ENCODE results near the gene ELFN2.

Gene ELFN2, protein sequence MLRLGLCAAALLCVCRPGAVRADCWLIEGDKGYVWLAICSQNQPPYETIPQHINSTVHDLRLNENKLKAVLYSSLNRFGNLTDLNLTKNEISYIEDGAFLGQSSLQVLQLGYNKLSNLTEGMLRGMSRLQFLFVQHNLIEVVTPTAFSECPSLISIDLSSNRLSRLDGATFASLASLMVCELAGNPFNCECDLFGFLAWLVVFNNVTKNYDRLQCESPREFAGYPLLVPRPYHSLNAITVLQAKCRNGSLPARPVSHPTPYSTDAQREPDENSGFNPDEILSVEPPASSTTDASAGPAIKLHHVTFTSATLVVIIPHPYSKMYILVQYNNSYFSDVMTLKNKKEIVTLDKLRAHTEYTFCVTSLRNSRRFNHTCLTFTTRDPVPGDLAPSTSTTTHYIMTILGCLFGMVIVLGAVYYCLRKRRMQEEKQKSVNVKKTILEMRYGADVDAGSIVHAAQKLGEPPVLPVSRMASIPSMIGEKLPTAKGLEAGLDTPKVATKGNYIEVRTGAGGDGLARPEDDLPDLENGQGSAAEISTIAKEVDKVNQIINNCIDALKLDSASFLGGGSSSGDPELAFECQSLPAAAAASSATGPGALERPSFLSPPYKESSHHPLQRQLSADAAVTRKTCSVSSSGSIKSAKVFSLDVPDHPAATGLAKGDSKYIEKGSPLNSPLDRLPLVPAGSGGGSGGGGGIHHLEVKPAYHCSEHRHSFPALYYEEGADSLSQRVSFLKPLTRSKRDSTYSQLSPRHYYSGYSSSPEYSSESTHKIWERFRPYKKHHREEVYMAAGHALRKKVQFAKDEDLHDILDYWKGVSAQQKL

DNA sequence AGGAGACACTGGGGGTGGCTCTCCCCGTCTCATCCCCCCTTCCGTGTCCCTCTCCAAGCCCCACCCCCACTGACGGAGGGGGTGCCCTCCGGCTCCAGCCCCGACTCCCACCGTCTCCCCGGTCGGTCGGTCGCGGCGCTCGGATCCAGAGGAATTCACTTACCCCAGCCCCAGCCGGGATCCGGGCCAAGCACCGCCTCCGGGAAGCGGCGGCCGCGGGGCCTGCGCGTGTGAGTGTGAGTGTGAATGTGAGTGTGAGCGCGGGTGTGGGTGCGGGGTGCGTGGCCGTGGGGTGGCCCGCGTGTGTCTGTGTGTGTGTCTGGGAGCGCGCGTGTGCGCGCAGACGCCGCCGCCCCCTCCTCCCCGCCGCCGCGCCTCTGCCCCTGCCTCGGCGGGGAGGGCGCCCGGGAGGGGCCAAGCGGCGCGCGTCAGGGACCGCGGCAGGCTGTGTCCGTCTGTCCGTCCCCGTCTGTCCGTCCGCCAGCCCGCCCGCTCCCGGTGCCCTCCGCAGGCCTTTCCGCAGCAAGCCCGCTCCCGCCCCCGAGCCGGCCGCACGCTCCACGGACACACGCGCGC is at the start of gene ELFN2:
Gene ELFN2, minus strand, starts transcription at position 345 of the 576 bp plus-strand sequence. CDS start 51,945 bp downstream, outside the sequence.
- Histone ChIP-seq H3K4me2 (peak within 1 kb of the TSS; percentile 85 to 99 (median 92)), H3K9ac (peak within 1 kb of the TSS in 10 of 11 experiments; percentile 7 to 65 (median 54); a peak in 16 of 22 replicates), H4K20me1 (peaks cover 0 to 63% (median 29%) of the 10 kb centered on the region in 11 experiments; a peak in 13 of 22 replicates), H3K36me3 (no peaks in the 10 kb centered on the region), H3K27me3 (peaks cover 69 to 83% (median 74%) of the 10 kb centered on the region in 11 experiments), H3K4me3 (peak within 1 kb of the TSS; percentile 49 to 71 (median 59)), H3K27ac (no peak within 1 kb of the TSS), H3K4me1 (peaks cover 11 to 53% (median 44%) of the 10 kb centered on the region in 10 experiments; a peak in 19 of 20 replicates), H3K9me3 (replicated peaks in 1 of 11) (peaks cover 0 to 2% (median under 1%) of the 10 kb centered on the region in 11 experiments; a peak in 10 of 22 replicates)
- TF ChIP-seq Cebpa-rat (IDR thresholded peaks at IDR 0.05): no peak

DNA sequence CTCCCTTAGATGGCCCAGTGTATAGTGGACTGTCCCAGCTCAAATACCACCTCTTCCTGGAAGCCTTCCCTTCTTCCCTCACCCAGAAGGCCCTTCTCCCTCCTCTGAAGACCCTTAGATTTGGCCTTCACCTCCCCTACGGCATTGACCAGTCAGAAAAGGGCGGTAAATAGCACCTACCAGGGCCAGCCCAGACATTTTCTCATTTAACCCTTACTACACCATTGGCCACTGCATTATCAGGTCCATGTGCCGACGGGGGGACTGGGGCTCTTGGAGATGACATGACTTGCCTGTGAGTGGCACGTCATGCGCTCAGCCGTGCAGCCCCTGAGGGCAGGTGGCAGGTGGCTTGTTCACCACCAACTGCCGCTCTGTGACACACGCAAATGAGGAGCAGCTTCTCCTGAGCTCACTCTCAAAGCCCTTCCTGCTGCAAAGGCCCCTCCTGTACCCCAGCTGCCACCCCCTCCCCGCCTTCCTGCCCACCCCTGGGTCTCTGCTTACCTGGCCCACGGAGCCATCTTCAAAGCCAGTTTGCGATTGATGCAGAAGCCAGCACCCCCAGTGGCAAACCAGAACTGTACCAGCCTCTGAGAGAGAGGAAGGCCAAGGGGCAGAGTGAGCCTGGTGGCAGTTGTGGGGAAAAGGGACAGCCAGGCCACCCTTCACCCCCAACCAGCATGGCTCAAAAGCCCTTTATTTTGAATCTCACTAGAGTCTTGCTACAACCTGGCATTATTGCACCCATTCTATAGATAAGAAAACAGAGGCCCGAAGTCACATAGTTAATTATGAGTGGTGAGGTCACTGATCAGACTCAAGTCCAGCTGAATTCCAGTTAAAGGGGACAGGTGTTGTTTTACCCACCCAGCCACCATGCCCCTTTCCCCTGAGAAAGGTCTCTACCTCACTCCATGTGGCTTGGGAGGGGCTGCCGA is 49.4 kb upstream of the ELFN2 start:
- H3K36me3 ChIP-seq: peaks cover 79 to 100% (median 90%) of the 10 kb centered on the region in 11 experiments
- H3K4me1 ChIP-seq: peaks cover 18 to 70% (median 53%) of the 10 kb centered on the region in 10 experiments
- no peaks in the 10 kb centered on the region for H3K27me3 ChIP-seq
- TF ChIP-seq Cebpa-rat (IDR thresholded peaks at IDR 0.05): no peak
- peaks cover 55 to 100% (median 89%) of the 10 kb centered on the region in 11 experiments; a peak in 19 of 22 replicates for H4K20me1 ChIP-seq
- H3K4me3 ChIP-seq: no peak overlapping the region
- H3K27ac ChIP-seq: no peak overlapping the region
- peak overlapping the region in 2 of 11 experiments; percentile 21 to 39; a peak in 1 of 22 replicates for H3K9ac ChIP-seq
- peak overlapping the region in 4 of 11 experiments; percentile 12 to 40 (median 19); a peak in 7 of 22 replicates for H3K4me2 ChIP-seq
- H3K9me3 ChIP-seq (replicated peaks in 1 of 11): no peaks in the 10 kb centered on the region

DNA sequence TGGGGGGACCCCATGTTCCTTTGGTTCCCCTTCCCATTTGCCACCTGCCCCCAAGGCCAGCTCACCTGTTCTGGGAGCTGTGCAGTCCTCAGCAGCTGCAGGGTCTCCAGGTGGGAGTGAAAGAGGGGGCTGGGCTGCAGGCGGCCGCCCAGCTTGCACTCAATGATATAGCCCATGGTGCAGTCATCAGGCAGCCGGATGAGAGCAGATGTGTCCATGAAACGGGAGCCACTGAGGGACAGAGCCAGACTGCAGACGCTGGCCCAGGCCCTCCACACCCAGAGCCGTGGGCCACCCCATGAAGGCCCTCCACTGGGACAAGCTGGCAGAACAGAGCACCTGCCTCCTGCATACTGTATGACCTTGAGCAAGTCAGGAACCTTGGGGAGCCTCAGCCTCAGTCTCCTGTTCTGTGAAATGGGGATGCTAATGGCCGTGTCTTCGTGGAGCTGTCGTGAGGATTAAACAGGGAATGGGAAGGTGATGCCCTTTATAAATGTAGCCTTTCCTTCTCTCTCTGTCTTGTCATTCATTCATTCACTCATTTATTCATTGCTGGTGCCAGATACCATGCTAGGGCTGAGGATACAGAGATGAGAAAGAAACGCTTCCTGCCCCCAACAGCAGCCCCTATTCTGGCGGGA is 47.3 kb upstream of the ELFN2 start:
- Histone ChIP-seq H3K36me3 (peaks cover 76 to 99% (median 88%) of the 10 kb centered on the region in 11 experiments), H3K9me3 (replicated peaks in 1 of 11) (no peaks in the 10 kb centered on the region), H4K20me1 (peaks cover 38 to 99% (median 87%) of the 10 kb centered on the region in 11 experiments; a peak in 20 of 22 replicates), H3K27ac (peak overlapping the region in 3 of 11 experiments; percentile 10 to 44 (median 16); a peak in 5 of 22 replicates), H3K27me3 (no peaks in the 10 kb centered on the region), H3K4me3 (no peak overlapping the region), H3K9ac (peak overlapping the region in 1 of 11 experiments; percentile 13; a peak in 2 of 22 replicates), H3K4me2 (no peak overlapping the region), H3K4me1 (peaks cover 0 to 51% (median 34%) of the 10 kb centered on the region in 10 experiments; a peak in 13 of 20 replicates)
- no peak for TF ChIP-seq Cebpa-rat (IDR thresholded peaks at IDR 0.05)

DNA sequence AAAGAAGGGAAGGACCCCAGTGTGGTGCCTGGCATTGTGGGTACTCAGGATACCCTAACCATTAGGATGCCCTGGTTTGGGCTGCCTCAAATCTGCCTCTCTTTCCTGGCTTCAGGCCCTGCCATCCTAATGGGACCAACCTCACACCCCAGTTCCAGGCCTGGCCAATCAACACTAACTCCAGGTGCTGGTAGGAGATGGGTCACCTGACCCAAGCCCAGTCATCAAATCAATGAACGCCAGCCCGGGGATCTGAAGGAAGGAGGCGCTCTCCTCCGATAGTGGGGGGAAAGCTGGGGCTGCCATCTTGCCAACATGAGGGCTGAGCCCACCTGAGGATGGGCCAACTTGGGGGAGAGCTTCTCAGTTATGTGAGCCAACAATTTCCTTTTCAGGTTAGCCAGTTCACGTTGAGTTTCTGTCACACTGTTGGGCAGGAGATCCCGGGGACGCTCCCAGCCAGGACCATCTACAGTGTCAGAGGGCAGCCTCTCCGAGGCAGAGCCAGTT is 46.2 kb upstream of the ELFN2 start:
- H3K4me2 ChIP-seq: no peak overlapping the region
- TF ChIP-seq Cebpa-rat (IDR thresholded peaks at IDR 0.05): no peak
- H3K27me3 ChIP-seq: no peaks in the 10 kb centered on the region
- H3K4me1 ChIP-seq: peaks cover 0 to 40% (median 30%) of the 10 kb centered on the region in 10 experiments; a peak in 13 of 20 replicates
- H3K4me3 ChIP-seq: no peak overlapping the region
- no peaks in the 10 kb centered on the region for H3K9me3 ChIP-seq (replicated peaks in 1 of 11)
- no peak overlapping the region for H3K27ac ChIP-seq
- H4K20me1 ChIP-seq: peaks cover 42 to 100% (median 86%) of the 10 kb centered on the region in 11 experiments; a peak in 19 of 22 replicates
- peaks cover 73 to 99% (median 87%) of the 10 kb centered on the region in 11 experiments for H3K36me3 ChIP-seq
- no peak overlapping the region for H3K9ac ChIP-seq

DNA sequence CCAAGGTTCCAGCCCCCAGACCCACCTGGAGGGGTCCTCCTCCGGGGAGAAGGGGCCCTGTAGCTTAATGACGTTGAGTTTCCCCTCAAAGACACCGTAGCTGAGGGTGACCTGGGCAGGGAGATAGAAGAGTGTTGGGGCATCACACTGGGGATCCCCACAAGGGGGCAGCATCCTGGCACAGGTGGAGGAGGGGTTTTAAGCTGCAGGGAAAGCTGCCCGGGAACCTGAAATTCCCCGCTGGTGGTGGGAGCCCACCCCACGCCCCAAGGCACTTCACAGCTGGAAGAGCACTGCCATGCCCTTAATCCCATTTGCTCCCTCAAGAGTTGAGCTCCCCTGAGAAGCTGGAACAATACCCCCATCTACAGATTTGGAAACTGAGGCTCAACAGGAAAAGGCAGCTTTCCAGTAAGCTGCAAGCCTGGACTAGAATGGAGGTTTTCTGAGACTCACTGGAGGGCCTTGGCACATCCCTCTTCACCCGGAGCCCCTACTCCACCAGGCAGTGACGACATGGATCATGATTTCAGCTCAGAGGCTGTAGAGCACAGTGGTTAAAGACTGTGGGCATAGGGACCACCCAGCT is 45.2 kb upstream of the ELFN2 start:
- H3K27ac ChIP-seq: peak overlapping the region in 1 of 11 experiments; percentile 16; a peak in 1 of 22 replicates
- H3K4me3 ChIP-seq: no peak overlapping the region
- H3K9me3 ChIP-seq (replicated peaks in 1 of 11): no peaks in the 10 kb centered on the region
- H3K4me1 ChIP-seq: peaks cover 0 to 33% (median 29%) of the 10 kb centered on the region in 10 experiments; a peak in 13 of 20 replicates
- no peak for TF ChIP-seq Cebpa-rat (IDR thresholded peaks at IDR 0.05)
- peak overlapping the region in 5 of 11 experiments; percentile 24 to 42 (median 33); a peak in 9 of 22 replicates for H3K4me2 ChIP-seq
- no peaks in the 10 kb centered on the region for H3K27me3 ChIP-seq
- peak overlapping the region in 2 of 11 experiments; percentile 15 to 18; a peak in 1 of 22 replicates for H3K9ac ChIP-seq
- peaks cover 70 to 99% (median 86%) of the 10 kb centered on the region in 11 experiments for H3K36me3 ChIP-seq
- H4K20me1 ChIP-seq: peaks cover 45 to 100% (median 85%) of the 10 kb centered on the region in 11 experiments; a peak in 21 of 22 replicates

DNA sequence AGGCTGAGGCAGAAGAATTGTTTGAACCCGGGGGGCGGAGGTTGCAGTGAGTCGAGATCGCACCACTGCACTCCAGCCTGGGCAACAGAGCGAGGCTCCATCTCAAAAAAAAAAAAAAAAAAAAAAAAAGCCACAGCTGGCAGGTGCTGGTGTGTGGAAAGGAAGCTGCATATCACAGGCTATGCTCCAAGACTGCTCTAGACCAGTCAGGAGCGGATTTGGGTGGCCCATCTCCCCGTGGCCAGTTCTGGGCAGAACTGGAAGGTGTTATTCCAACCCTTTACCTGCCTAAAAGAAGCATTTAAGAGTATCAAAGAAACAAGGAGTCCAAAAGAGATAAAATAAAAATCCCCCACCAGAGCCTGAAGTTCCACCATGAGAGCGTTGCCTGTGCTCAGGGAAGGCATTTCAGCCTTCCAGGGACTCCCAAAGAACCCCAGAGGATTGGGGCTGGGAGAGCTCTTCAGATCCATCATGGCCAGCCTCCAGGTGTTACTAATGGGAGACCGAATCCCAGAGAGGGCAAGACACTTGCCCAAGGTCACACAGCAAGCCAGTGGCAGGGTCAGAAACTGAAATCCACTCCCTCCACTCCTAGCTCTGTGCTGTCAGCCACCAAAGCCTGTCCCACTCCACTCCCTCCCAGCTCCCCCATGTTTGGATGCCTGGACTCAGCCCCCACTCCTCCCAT is 44.6 kb upstream of the ELFN2 start:
- TF ChIP-seq Cebpa-rat (IDR thresholded peaks at IDR 0.05): no peak
- H4K20me1 ChIP-seq: peaks cover 39 to 100% (median 85%) of the 10 kb centered on the region in 11 experiments; a peak in 21 of 22 replicates

More for the DNA sequence above, 44.6 kb upstream of the ELFN2 start:
- Histone ChIP-seq H3K9me3 (replicated peaks in 1 of 11) (no peaks in the 10 kb centered on the region), H3K4me2 (peak overlapping the region in 5 of 11 experiments; percentile 24 to 42 (median 33); a peak in 9 of 22 replicates), H3K27me3 (no peaks in the 10 kb centered on the region), H3K36me3 (peaks cover 69 to 99% (median 86%) of the 10 kb centered on the region in 11 experiments), H3K9ac (peak overlapping the region in 2 of 11 experiments; percentile 15 to 18; a peak in 2 of 22 replicates), H3K27ac (peak overlapping the region in 1 of 11 experiments; percentile 16; a peak in 1 of 22 replicates), H3K4me3 (no peak overlapping the region), H3K4me1 (peaks cover 0 to 32% (median 23%) of the 10 kb centered on the region in 10 experiments; a peak in 13 of 20 replicates)

All from BLaER1 treated with 17β-estradiol and CSF1 and Interleukin-3, amounts not matched to agents 10 nM and 100 nM (cell line).